GM19438 (cell line): Measurements from ENCODE around the gene ADAP1.
"Not testable (repeated sequence)": the region's sequence is repeated elsewhere in the genome, so short reads cannot be mapped to it uniquely, and the experiment has no call there.

Source experiments
- ATAC-seq: cut with Tn5 transposase; IDR thresholded peaks from one replicate; pipeline ENCODE4 v1.9.1; 2021; ENCODE audit warnings: low read depth; ENCODE audit not compliant: unreplicated experiment

Gene ADAP1

GRCh38 chr7:910931-911431 is 43.5 kb downstream of the ADAP1 start:
- no peak for ATAC-seq

- ATAC-seq = no peak
Measured at GRCh38 chr7:910441-910861, 44.0 kb downstream of the ADAP1 start.

GRCh38 chr7:909358-910329 is 44.8 kb downstream of the ADAP1 start:
- ATAC-seq = no peak

GRCh38 chr7:908591-909357 is 45.7 kb downstream of the ADAP1 start:
- not testable (repeated sequence) for ATAC-seq

GRCh38 chr7:908159-908581 is 46.3 kb downstream of the ADAP1 start:
- ATAC-seq = no peak

GRCh38 chr7:907158-907980 is 47.1 kb downstream of the ADAP1 start:
- ATAC-seq = no peak

- no peak for ATAC-seq
Measured at GRCh38 chr7:906776-907157, 47.7 kb downstream of the ADAP1 start.

- no peak for ATAC-seq
Measured at GRCh38 chr7:904847-905246, 49.6 kb downstream of the ADAP1 start.

GRCh38 chr7:903921-904755 is 50.3 kb downstream of the ADAP1 start:
- no peak for ATAC-seq

GRCh38 chr7:902996-903395 is 51.5 kb downstream of the ADAP1 start:
- ATAC-seq = no peak

GRCh38 chr7:901388-902154 is 52.9 kb downstream of the ADAP1 start:
- no peak for ATAC-seq

GRCh38 chr7:901041-901387 is 53.5 kb downstream of the ADAP1 start:
- ATAC-seq = no peak

- ATAC-seq = no peak
Measured at GRCh38 chr7:900331-901040, 54.0 kb downstream of the ADAP1 start.

- no peak for ATAC-seq
Measured at GRCh38 chr7:899806-900205, 54.7 kb downstream of the ADAP1 start.

- ATAC-seq = no peak
Measured at GRCh38 chr7:898855-899681, 55.4 kb downstream of the ADAP1 start.

- ATAC-seq = no peak
Measured at GRCh38 chr7:898460-898854, 56.0 kb downstream of the ADAP1 start.

GRCh38 chr7:897771-898376 is 56.6 kb downstream of the ADAP1 start:
- no peak for ATAC-seq
